HEK293 (cell line): Measurements from ENCODE around the gene ALDH9A1.
A peak's percentile ranks its signal among the peaks of the same experiment; 100 is the strongest.

Experiments
- KLF1 ChIP-seq: fragments of 450-650 bp; formaldehyde crosslinking; IDR thresholded peaks from 2 replicates; pipeline ENCODE4 v1.5.1; 2016; ENCODE audit warnings: missing biosample characterization, missing genetic modification characterization
- KLF8 ChIP-seq: fragments of 450-650 bp; formaldehyde crosslinking; IDR thresholded peaks from 2 replicates; pipeline ENCODE4 v1.5.1; 2016; ENCODE audit warnings: missing biosample characterization, missing genetic modification characterization
- KLF9 ChIP-seq: fragments of 450-650 bp; formaldehyde crosslinking; IDR thresholded peaks from 2 replicates; pipeline ENCODE4 v1.5.1; 2016; ENCODE audit warnings: missing biosample characterization, missing genetic modification characterization, low read depth
- OSR2 ChIP-seq: fragments of 450-650 bp; formaldehyde crosslinking; IDR thresholded peaks from 2 replicates; pipeline ENCODE4 v1.5.1; 2016; ENCODE audit warnings: missing biosample characterization, missing genetic modification characterization
- PRDM4 ChIP-seq: fragments of 450-650 bp; formaldehyde crosslinking; IDR thresholded peaks from 2 replicates; pipeline ENCODE4 v1.5.1; 2017; ENCODE audit warnings: missing biosample characterization, missing genetic modification characterization
- RBAK ChIP-seq: fragments of 450-650 bp; formaldehyde crosslinking; IDR thresholded peaks from 2 replicates; pipeline ENCODE4 v1.5.1; 2016; ENCODE audit warnings: missing biosample characterization, missing genetic modification characterization
- TSHZ1 ChIP-seq: fragments of 450-650 bp; formaldehyde crosslinking; IDR thresholded peaks from 2 replicates; pipeline ENCODE4 v1.5.1; 2016; ENCODE audit warnings: missing biosample characterization, missing genetic modification characterization, borderline replicate concordance
- ZFHX2 ChIP-seq: fragments of 450-650 bp; formaldehyde crosslinking; conservative IDR thresholded peaks from 2 replicates; pipeline ENCODE4 v1.5.1; 2016; ENCODE audit warnings: missing biosample characterization, missing genetic modification characterization
- ZFP3 ChIP-seq: fragments of 450-650 bp; formaldehyde crosslinking; IDR thresholded peaks from 2 replicates; pipeline ENCODE4 v1.5.1; 2016; ENCODE audit warnings: low read depth, missing biosample characterization, missing genetic modification characterization
- ZFP37 ChIP-seq: fragments of 450-650 bp; formaldehyde crosslinking; IDR thresholded peaks from 2 replicates; pipeline ENCODE4 v1.5.1; 2016; ENCODE audit warnings: missing biosample characterization, missing genetic modification characterization
- ZNF112 ChIP-seq: fragments of 450-650 bp; formaldehyde crosslinking; IDR thresholded peaks from 2 replicates; pipeline ENCODE4 v1.5.0; 2017; ENCODE audit warnings: missing biosample characterization, missing genetic modification characterization
- ZNF16 ChIP-seq: fragments of 450-650 bp; formaldehyde crosslinking; IDR thresholded peaks from 2 replicates; pipeline ENCODE4 v1.5.1; 2016; ENCODE audit warnings: low read depth, missing biosample characterization, missing genetic modification characterization
- ZNF18 ChIP-seq: fragments of 450-650 bp; formaldehyde crosslinking; IDR thresholded peaks from 2 replicates; pipeline ENCODE4 v1.5.1; 2016; ENCODE audit warnings: missing biosample characterization, missing genetic modification characterization
- ZNF2 ChIP-seq: fragments of 450-650 bp; formaldehyde crosslinking; IDR thresholded peaks from 2 replicates; pipeline ENCODE4 v1.5.1; 2016; ENCODE audit warnings: missing biosample characterization, missing genetic modification characterization
- ZNF248 ChIP-seq: fragments of 450-650 bp; formaldehyde crosslinking; IDR thresholded peaks from 2 replicates; pipeline ENCODE4 v1.5.1; 2017; ENCODE audit warnings: missing biosample characterization, missing genetic modification characterization
- ZNF274 ChIP-seq, 2 experiments: fragments of 200-500 bp in 1 of 2; fragments of 450-650 bp in 1 of 2; sonication (Bioruptor generic) in 1 of 2; formaldehyde crosslinking in 1 of 2; IDR thresholded peaks; 2 replicates each; pipeline versions ENCODE4 v1.5.1 to v1.6.1; 2014 to 2016; ENCODE audit warnings: borderline replicate concordance in 1 of 2, inconsistent platforms in 1 of 2, low read length in 1 of 2, missing biosample characterization in 1 of 2, missing genetic modification characterization in 1 of 2
- ZNF280C ChIP-seq: fragments of 450-650 bp; formaldehyde crosslinking; IDR thresholded peaks from 2 replicates; pipeline ENCODE4 v1.5.1; 2016; ENCODE audit warnings: missing biosample characterization, missing genetic modification characterization
- ZNF292 ChIP-seq: fragments of 450-650 bp; formaldehyde crosslinking; IDR thresholded peaks from 2 replicates; pipeline ENCODE4 v1.5.1; 2016; ENCODE audit warnings: low read depth, missing biosample characterization, missing genetic modification characterization, borderline replicate concordance
- ZNF311 ChIP-seq: fragments of 450-650 bp; formaldehyde crosslinking; IDR thresholded peaks from 2 replicates; pipeline ENCODE4 v1.5.1; 2017; ENCODE audit warnings: missing biosample characterization, missing genetic modification characterization, borderline replicate concordance
- ZNF341 ChIP-seq: fragments of 450-650 bp; formaldehyde crosslinking; IDR thresholded peaks from 2 replicates; pipeline ENCODE4; 2016; ENCODE audit warnings: low read depth, missing biosample characterization, missing genetic modification characterization
- ZNF366 ChIP-seq: fragments of 450-650 bp; formaldehyde crosslinking; conservative IDR thresholded peaks from 2 replicates; pipeline ENCODE4 v1.5.1; 2016; ENCODE audit warnings: missing biosample characterization, missing genetic modification characterization
- ZNF514 ChIP-seq: fragments of 450-650 bp; formaldehyde crosslinking; IDR thresholded peaks from 2 replicates; pipeline ENCODE4 v1.5.1; 2016; ENCODE audit warnings: missing biosample characterization, missing genetic modification characterization
- ZNF530 ChIP-seq: fragments of 450-650 bp; formaldehyde crosslinking; IDR thresholded peaks from 2 replicates; pipeline ENCODE4 v1.5.1; 2016; ENCODE audit warnings: low read depth, missing biosample characterization, missing genetic modification characterization
- ZNF626 ChIP-seq: fragments of 450-650 bp; sonication (Bioruptor Pico); formaldehyde crosslinking; IDR thresholded peaks from 2 replicates; pipeline ENCODE4 v1.5.1; 2018; ENCODE audit warnings: missing biosample characterization, missing genetic modification characterization, inconsistent platforms
- ZNF677 ChIP-seq: fragments of 450-650 bp; IDR thresholded peaks from 2 replicates; pipeline ENCODE4 v1.5.0; 2018; ENCODE audit warnings: missing biosample characterization, mild to moderate bottlenecking, missing genetic modification characterization, moderate library complexity
- ZNF768 ChIP-seq: fragments of 450-650 bp; formaldehyde crosslinking; IDR thresholded peaks from 2 replicates; pipeline ENCODE4 v1.5.1; 2018; ENCODE audit warnings: missing biosample characterization, mild to moderate bottlenecking, missing genetic modification characterization
- ZNF776 ChIP-seq: fragments of 450-650 bp; formaldehyde crosslinking; IDR thresholded peaks from 2 replicates; pipeline ENCODE4 v1.5.0; 2017; ENCODE audit warnings: missing biosample characterization, missing genetic modification characterization, borderline replicate concordance
- ZNF843 ChIP-seq: fragments of 450-650 bp; formaldehyde crosslinking; IDR thresholded peaks from 2 replicates; pipeline ENCODE4 v1.5.1; 2016; ENCODE audit warnings: missing biosample characterization, missing genetic modification characterization
- ZSCAN18 ChIP-seq: fragments of 450-650 bp; formaldehyde crosslinking; IDR thresholded peaks from 2 replicates; pipeline ENCODE4 v1.5.1; 2016; ENCODE audit warnings: missing biosample characterization, missing genetic modification characterization

Gene ALDH9A1

GRCh38 chr1:165630629-165631341 is 67.6 kb downstream of the ALDH9A1 start, which contains the start of gene MGST3 (continued):
- no peak for TF ChIP-seq ZNF292
- no peak for TF ChIP-seq ZNF18 (tag by site-specific recombination)
- no peak for TF ChIP-seq ZNF677
- peak; percentile 61 for TF ChIP-seq ZNF341
- no peak for TF ChIP-seq ZNF776 (tag by site-specific recombination)
- TF ChIP-seq ZSCAN18 (tag by site-specific recombination): no peak
- peak; percentile 26; the same call in 1 of the 2 replicates for TF ChIP-seq KLF1 (tag by site-specific recombination)
- TF ChIP-seq KLF9 (tag by site-specific recombination): peak; percentile 81
- TF ChIP-seq ZNF366 (tag by site-specific recombination): no peak
- TF ChIP-seq KLF8 (tag by site-specific recombination): peak; percentile 87
- TF ChIP-seq RBAK: no peak
- TF ChIP-seq ZFP37: no peak
- no peak for TF ChIP-seq ZNF843 (tag by site-specific recombination)
- TF ChIP-seq ZFHX2: peak; percentile 81
- TF ChIP-seq ZNF311: no peak
- no peak for TF ChIP-seq ZNF274 (IDR thresholded peaks at IDR 0.05; ENCODE audit: low read length)
- TF ChIP-seq ZNF274 (tag by site-specific recombination; IDR thresholded peaks at IDR 0.05; ENCODE audit: borderline replicate concordance): no peak
- TF ChIP-seq ZNF530 (tag by site-specific recombination): no peak
- no peak for TF ChIP-seq ZNF112 (tag by site-specific recombination)
- TF ChIP-seq ZNF248 (tag by site-specific recombination): no peak
- no peak for TF ChIP-seq ZFP3 (tag by site-specific recombination)
- TF ChIP-seq ZNF16: no peak
- TF ChIP-seq TSHZ1 (tag by site-specific recombination): 0 out of 2 replicates have a peak, but pooled peaks have one; percentile 7
- TF ChIP-seq ZNF626 (tag by site-specific recombination): no peak
- TF ChIP-seq OSR2 (tag by site-specific recombination): no peak
- no peak for TF ChIP-seq PRDM4 (tag by site-specific recombination)
- TF ChIP-seq ZNF2: peak; percentile 84; the same call in 1 of the 2 replicates
- TF ChIP-seq ZNF768 (tag by site-specific recombination): no peak
- TF ChIP-seq ZNF514 (tag by site-specific recombination): no peak
- TF ChIP-seq ZNF280C (tag by site-specific recombination): no peak
